GM03348 (cell line): ENCODE data around the gene CYBA.
A peak's percentile ranks its signal among the peaks of the same experiment; 100 is the strongest.
"Not testable (repeated sequence)": the region's sequence is repeated elsewhere in the genome, so short reads cannot be mapped to it uniquely, and the experiment has no call there.

ENCODE experiments used
- DNase-seq: peaks from one replicate; pipeline ENCODE4 v3.0.0; 2012; ENCODE audit warnings: low spot score

CYBA gene

DNA sequence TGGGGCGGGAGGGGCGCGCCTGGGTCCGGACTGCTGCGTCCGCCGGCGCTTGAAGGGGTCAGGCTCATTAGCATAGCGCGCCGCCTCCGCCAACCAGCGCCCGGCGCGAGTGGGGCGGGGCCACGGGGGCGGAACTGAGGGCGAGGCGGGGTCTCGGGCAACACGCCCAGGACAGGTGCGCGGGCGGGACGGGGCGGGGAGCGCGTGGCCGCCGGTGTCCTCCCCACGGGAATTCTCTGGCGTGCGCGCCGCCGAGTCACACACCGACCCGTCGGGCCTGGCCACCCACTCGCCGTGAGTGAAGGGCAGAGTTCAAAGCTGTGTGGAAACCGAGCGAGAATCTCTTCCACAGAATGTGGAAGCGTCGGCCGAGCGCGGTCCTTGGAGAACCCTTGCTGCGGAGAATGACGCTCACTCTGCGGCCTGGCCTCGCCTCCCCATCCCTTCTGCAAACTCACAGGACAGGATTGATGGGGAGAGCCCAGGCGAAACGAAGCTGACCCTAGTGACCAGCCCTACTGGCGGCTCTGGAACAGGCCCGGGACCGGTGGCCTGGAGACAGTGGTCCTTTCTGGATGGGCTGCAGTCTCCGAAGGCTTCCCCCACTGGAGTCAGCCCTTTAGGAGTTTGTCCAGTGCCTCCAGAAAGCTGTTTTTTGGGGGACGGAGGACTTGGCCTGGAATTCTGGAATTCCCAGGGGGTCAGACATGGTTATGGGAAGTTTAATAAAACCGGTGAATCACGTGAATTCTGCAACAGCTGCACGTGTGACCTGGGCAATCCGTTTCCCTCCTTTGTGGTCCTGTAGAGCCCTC is 35.8 kb upstream of the CYBA start, which contains the start of gene SNAI3:
TSS of gene SNAI3 (minus strand) at position 69 of the 815 bp plus-strand sequence. CDS start 101 bp downstream, outside the sequence.
- peak; percentile 86 for DNase-seq

- DNase-seq = peak; percentile 53
Observed at GRCh38 chr16:88686062-88686438, 35.2 kb upstream of the CYBA start.

GRCh38 chr16:88685156-88686061 is 34.6 kb upstream of the CYBA start:
- peak; percentile 88 for DNase-seq

DNA sequence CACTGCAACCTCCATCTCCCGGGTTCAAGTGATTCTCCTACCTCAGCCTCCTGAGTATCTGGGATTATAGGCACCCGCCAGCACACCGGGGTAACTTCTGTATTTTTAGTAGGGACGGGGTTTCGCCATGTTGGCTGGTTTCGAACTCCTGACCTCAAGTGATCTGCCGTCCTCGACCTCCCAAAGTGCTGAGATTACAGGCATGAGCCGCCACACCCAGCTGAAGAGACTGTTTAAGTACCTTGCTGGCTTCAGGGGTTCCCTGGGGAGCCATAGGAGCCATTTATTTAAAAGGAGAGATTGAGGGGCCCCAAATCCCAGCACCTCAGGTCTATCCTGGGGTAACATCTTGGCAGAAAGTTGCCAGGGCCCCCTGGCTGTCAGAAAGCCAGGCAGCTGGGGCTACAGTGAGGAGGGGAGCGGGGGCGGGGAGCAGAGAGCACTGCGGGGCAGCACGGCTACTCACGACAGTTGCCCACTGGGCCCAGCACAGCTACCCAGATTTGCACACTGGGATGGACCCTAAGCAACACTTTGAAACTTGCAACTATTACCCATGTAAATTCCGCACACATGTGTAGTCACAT is 33.8 kb upstream of the CYBA start:
- DNase-seq = no peak

- DNase-seq = no peak
Observed at GRCh38 chr16:88681709-88682451, 31.0 kb upstream of the CYBA start.

- no peak for DNase-seq
Observed at GRCh38 chr16:88681084-88681680, 30.3 kb upstream of the CYBA start.

DNA sequence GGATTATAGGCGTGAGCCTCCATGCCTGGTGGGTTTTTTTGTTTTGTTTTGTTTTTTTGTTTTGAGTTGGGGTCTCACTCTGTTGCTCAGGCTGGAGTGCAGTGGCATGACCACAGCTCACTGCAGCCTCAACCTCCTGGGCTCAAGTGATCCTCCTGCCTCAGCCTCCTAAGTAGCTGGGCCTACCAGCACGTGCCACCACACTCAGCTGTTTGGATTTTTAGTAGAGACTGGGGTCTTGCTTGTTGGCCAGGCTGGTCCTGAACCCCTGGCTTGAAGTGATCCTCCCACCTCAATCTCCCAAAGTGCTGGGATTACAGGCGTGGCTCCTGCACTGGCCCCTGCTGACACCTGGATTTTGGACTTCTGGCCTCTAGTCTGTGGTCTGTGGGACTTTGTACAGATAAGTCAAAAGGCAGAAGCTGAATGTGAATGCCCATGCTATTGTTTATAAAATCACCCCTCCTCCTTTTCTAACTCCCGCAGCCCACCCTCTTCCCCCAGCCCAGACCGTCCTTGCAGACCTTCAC is 29.8 kb upstream of the CYBA start:
- DNase-seq = no peak

DNA sequence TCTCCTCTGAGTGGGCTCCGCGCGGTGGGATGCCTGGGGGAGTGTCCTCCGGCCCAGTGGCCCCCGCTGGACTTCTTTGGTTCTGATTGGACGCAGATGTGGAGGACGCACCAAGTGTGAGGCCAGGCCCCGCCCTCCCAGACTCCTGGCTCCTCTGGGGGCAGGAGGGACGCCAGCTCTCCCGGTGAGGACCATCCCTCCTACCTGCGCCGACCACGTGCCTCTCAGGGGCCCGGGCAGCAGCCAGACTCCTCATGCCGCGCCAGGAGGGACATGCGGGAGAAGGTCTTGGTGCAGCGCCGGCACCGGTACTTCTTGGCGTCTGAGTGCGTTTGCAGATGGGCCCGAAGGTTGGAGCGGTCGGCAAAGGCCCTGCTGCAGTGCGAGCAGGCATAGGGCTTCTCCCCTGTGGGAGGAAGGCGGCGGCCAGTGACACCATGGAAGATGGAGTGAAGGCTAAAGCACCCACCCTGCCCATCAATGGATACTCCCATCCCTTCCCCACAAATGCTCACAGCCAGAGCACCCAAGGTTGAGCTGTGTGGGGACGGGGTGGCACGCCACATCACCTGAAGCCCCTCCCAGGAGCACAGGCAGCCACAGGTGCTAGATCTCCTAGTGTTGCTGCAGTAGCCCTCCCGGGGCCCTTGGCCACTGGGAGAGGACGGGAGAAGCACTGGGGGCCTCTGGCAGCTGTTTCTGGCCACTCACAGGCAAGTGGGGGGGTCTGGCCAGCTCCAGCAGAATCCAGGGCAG is 27.5 kb upstream of the CYBA start:
- no peak for DNase-seq

DNA sequence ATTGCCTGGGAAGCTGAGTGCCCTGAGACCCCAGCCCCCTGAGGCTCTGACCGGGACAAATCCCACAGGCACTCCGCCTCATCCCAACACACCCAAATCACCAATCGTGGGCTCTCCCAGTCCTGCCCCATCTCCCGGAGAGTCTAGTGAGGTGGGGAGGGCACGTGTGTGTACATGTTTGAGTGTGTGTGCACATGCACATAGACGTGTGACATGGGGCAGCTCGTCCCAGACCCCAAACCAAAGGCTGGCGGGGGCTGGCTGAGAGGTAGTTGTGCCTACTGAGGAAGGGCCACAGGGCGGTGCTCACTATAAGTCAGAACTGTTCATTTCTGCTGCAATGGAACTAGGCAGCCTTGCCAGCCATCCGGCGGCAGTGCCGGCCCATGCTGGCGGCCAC is 26.9 kb upstream of the CYBA start:
- no peak for DNase-seq

- DNase-seq = no peak
Observed at GRCh38 chr16:88676502-88677242, 25.8 kb upstream of the CYBA start.

DNA sequence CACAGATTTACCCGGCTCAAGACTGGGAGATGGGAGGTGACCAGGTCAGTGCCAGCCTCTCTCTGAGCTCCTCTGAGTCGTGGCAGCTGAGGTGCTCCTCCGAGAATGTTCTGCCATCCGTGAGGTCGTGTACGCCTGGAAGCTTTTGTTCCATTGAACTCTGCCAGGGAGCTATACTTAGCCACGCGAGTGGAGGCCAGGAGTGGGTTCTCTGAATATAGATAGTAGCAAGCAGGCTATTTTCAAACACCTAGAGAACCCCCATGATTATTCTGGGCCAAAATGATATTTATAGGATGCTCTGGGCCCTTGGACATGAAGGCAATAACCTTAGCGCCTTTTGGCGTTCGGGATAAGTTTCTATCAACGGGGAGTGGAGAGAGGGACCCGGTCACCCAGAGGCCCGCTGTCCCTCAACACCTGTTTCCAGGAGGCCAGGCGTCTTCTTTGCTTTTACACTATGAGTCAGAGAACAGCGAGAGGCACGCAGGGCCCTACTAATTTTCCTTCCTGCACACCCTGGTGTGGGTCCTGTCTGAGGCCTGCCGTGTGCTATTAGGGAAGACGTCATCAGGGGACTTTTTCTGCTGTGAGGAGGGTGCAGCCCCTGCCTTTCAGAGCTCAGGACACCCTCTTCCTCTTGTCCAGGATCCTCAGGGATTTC is 23.0 kb upstream of the CYBA start:
- no peak for DNase-seq

DNA sequence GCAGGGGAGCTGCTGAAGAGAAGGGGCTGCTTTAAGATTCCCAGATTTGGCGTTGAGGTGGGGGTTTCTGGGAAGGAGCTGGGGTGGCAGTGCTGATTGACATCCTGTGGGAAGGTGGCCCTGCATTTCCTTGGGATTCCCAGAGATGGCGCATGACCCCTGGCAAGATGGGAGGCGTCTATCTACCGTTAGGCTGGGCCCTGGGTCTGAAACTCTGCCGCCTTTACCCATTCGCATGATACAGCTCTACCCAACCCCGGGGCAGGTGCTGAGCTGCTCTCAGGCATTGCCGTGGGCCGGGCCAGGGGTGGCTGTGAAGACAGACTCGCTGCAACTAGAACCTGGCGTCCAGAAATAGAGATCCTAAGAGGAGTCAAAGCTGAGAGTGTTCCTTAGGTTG is 21.9 kb upstream of the CYBA start:
- DNase-seq = no peak

- DNase-seq = no peak
Observed at GRCh38 chr16:88671806-88672205, 21.0 kb upstream of the CYBA start.

DNA sequence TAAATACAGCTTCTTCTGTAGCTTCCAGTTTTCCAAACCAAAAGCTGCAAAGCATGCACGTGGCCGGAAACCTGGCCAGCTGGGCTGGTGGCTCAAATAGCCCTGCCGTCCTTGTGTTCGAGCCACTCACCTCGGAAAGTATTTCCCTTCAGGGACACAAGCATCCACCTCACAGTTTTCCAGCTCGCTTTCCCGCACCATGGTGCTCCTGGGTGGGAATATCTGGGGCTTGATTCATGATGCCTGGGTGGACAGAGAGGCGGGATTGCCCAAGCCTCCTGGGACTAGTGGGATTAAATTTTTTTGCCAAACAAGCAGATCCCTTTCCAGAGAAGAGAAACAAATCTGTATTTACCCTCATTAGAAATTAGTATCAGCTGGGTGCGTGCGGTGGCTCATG is 19.1 kb upstream of the CYBA start:
- DNase-seq = peak; percentile 60

- not testable (repeated sequence) for DNase-seq
Observed at GRCh38 chr16:88669493-88669892, 18.6 kb upstream of the CYBA start.

DNA sequence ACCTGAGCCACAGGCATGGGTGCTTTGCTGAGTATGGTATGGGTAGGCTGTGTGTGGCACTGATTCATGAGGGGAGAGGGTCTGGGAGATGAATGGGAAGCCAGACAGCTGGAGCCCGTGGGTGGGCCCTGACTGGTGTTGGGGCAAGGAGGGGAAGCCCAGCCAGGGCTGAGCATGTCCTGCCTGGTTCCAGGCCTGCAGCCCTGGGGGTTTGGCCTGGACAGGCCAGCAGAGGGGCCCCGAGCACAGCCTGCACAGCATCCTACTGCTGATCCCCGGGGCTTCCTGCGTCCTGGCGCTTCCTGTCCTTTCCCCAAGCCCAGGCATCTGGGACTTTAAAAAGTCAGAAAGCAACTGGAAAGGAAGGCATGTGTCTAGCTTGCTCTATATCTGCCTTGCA is 16.6 kb upstream of the CYBA start:
- DNase-seq = no peak

DNA sequence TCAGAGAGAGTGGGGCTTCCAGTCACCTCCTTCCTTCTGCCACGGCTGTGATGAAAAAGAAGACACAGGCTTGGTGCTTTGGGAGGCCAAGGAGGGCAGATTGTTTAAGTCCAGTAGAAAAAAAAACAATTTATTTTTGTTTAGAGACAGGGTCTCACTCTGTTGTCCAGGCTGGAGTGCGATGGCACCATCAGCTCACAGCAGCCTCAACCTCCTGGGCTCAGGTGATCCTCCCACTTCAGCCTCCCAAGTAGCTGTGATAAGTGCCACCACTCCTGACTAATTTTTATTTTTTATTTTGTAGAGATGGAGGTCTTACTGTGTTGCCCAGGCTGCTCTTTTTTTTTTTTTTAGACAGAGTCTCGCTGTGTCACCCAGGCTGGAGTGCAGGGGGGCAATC is 14.7 kb upstream of the CYBA start:
- DNase-seq = no peak

- DNase-seq = no peak
Observed at GRCh38 chr16:88665148-88665547, 14.3 kb upstream of the CYBA start.
